Measurements from ENCODE around the gene ZBTB3. TPM values are rescaled to one million over a fixed set of nuclear protein-coding genes. Genes with fewer than 3 reads are reported as not detected.

Gene ZBTB3
- total and polyA plus RNA-seq, 2 of the 8 experiments (the other 6 are each of a cell fraction or from before 2014, with no cell fraction given): 30.2 to 76.9 TPM

- TF ChIP-seq RXRA (IDR thresholded peaks at IDR 0.05; ENCODE audit: insufficient read depth, low read depth, low read length) (no peak), POLR2AphosphoS5 (IDR thresholded peaks at IDR 0.05; ENCODE audit: low read depth, low read length) (no peak), KDM1A (IDR thresholded peaks at IDR 0.05; ENCODE audit: borderline replicate concordance, low read length) (no peak), FOSL1 (IDR thresholded peaks at IDR 0.05; ENCODE audit: insufficient read depth, low read depth, low read length) (no peak)
Measured at GRCh38 chr11:62737196-62737595, 16.8 kb downstream of the ZBTB3 start (continued).
